ENCODE results near the gene IMMP2L. TPM values are rescaled to one million over a fixed set of nuclear protein-coding genes. Genes with fewer than 3 reads are reported as not detected.
"Not testable (repeated sequence)": the region's sequence is repeated elsewhere in the genome, so short reads cannot be mapped to it uniquely, and the experiment has no call there.

Gene IMMP2L
- total RNA-seq, 4 donors from 2014 or later: 2.6 to 69.1 (median 34.7) TPM

- Histone ChIP-seq H3K9me3 (no peaks in the 10 kb centered on the region), H3K36me3 (no peaks in the 10 kb centered on the region), H3K27ac (no peak overlapping the region), H3K4me1 (no peaks in the 10 kb centered on the region), H3K4me3 (no peak overlapping the region), H3K27me3 (no peaks in the 10 kb centered on the region)
- DNase-seq: no peak
- TF ChIP-seq POLR2A (IDR thresholded peaks at IDR 0.05): no peak
- TF ChIP-seq, protein P1, sequence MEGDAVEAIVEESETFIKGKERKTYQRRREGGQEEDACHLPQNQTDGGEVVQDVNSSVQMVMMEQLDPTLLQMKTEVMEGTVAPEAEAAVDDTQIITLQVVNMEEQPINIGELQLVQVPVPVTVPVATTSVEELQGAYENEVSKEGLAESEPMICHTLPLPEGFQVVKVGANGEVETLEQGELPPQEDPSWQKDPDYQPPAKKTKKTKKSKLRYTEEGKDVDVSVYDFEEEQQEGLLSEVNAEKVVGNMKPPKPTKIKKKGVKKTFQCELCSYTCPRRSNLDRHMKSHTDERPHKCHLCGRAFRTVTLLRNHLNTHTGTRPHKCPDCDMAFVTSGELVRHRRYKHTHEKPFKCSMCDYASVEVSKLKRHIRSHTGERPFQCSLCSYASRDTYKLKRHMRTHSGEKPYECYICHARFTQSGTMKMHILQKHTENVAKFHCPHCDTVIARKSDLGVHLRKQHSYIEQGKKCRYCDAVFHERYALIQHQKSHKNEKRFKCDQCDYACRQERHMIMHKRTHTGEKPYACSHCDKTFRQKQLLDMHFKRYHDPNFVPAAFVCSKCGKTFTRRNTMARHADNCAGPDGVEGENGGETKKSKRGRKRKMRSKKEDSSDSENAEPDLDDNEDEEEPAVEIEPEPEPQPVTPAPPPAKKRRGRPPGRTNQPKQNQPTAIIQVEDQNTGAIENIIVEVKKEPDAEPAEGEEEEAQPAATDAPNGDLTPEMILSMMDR (IDR thresholded peaks at IDR 0.05): no peak
- intact Hi-C loops (cut with DNase I; ENCODE audit: low total_unique reads): no loop called here
Observed at GRCh38 chr7:111272092-111272491, 290.2 kb downstream of the IMMP2L start.

DNA sequence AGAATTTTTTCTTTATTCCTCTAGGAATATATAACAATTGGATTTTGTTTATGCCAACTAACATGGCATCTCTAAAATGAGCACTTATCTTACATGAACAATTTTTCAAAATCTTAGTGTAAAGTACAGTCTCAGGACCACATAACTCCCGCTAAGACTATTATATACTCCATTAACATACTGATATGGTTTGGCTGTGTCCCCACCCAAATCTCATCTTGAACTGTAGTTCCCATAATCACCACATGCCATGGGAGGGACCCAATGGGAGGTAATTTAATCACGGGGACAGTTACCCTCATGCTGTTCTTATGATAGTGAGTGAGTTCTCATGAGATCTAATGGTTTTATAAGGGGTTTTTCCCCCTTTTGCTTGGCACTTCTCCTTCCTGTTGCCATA, 291.5 kb downstream of the IMMP2L start:
- intact Hi-C loops (cut with DNase I; ENCODE audit: low total_unique reads); H3K4me3 ChIP-seq; H3K27ac ChIP-seq; H3K27me3 ChIP-seq; H3K9me3 ChIP-seq; H3K4me1 ChIP-seq; DNase-seq; H3K36me3 ChIP-seq: not testable (repeated sequence)

- H3K4me3 ChIP-seq: no peak overlapping the region
- no peaks in the 10 kb centered on the region for H3K4me1 ChIP-seq
- DNase-seq: no peak
- H3K27me3 ChIP-seq: no peaks in the 10 kb centered on the region
- no peaks in the 10 kb centered on the region for H3K36me3 ChIP-seq
- intact Hi-C loops (cut with DNase I; ENCODE audit: low total_unique reads): no loop called here
- H3K9me3 ChIP-seq: no peaks in the 10 kb centered on the region
- no peak overlapping the region for H3K27ac ChIP-seq
- TF ChIP-seq POLR2A (IDR thresholded peaks at IDR 0.05): no peak
- TF ChIP-seq, protein P1 (IDR thresholded peaks at IDR 0.05): no peak
Observed at GRCh38 chr7:111268941-111269340, 293.4 kb downstream of the IMMP2L start.

GRCh38 chr7:111266613-111267012, 295.7 kb downstream of the IMMP2L start:
- no peaks in the 10 kb centered on the region for H3K36me3 ChIP-seq

DNA sequence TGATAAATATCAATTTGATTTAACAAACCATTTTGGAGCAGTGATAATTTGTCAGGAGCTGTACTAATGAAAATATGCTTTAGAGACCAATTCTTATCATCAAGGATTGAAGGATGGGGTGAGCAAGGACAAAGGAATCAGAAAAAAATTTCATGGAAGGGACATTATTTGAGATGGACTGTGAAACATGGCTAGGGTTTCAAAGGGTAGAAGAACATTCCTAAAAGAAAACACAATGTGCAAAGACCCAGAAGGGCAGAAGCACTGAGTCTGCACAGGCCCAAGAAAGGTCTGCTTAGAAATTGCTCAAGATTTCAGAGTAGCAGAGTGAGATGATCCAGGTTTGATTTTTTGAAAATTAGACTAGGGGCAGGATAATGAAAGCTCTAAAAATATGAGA, 296.9 kb downstream of the IMMP2L start:
- no peaks in the 10 kb centered on the region for H3K9me3 ChIP-seq
- H3K4me1 ChIP-seq: no peaks in the 10 kb centered on the region
- no peaks in the 10 kb centered on the region for H3K36me3 ChIP-seq
- no peak for DNase-seq
- H3K27ac ChIP-seq: no peak overlapping the region
- intact Hi-C loops (cut with DNase I; ENCODE audit: low total_unique reads): no loop called here
- H3K4me3 ChIP-seq: no peak overlapping the region
- no peak for TF ChIP-seq POLR2A (IDR thresholded peaks at IDR 0.05)
- TF ChIP-seq, protein P1 (IDR thresholded peaks at IDR 0.05): no peak
- H3K27me3 ChIP-seq: no peaks in the 10 kb centered on the region

More at GRCh38 chr7:111266613-111267012, 295.7 kb downstream of the IMMP2L start:
- Histone ChIP-seq H3K4me3 (no peak overlapping the region), H3K4me1 (no peaks in the 10 kb centered on the region), H3K27ac (no peak overlapping the region), H3K9me3 (no peaks in the 10 kb centered on the region), H3K27me3 (no peaks in the 10 kb centered on the region)
- DNase-seq: no peak
- TF ChIP-seq POLR2A (IDR thresholded peaks at IDR 0.05): no peak
- TF ChIP-seq, protein P1 (IDR thresholded peaks at IDR 0.05): no peak
- intact Hi-C loops (cut with DNase I; ENCODE audit: low total_unique reads): no loop called here

DNA sequence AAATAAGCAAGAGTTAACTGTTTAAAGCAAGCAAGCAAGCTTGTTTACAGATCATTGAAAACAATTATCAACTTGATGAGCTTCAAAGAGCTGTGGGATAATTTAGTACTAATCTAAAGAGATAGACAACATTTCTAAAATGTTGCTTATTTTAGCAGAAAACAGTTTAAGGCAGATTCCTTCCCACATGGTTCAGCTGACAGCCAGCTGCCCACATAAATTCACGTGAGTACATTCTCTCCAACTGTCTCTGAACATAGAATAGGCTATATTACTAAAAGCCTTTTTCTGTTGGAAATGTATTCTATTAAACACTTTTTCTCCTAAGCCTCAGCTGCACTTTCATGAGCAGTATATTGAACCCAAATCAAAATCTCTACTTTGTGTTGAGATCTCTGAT, 297.3 kb downstream of the IMMP2L start:
- no peak overlapping the region for H3K4me3 ChIP-seq
- DNase-seq: no peak
- no peak overlapping the region for H3K27ac ChIP-seq
- H3K9me3 ChIP-seq: no peaks in the 10 kb centered on the region
- no peaks in the 10 kb centered on the region for H3K36me3 ChIP-seq
- TF ChIP-seq, protein P1 (IDR thresholded peaks at IDR 0.05): no peak
- no peak for TF ChIP-seq POLR2A (IDR thresholded peaks at IDR 0.05)
- no peaks in the 10 kb centered on the region for H3K27me3 ChIP-seq
- intact Hi-C loops (cut with DNase I; ENCODE audit: low total_unique reads): no loop called here
- no peaks in the 10 kb centered on the region for H3K4me1 ChIP-seq

Measured in uterus (tissue), 4 donors.